SK-N-SH treated with all-trans-retinoic acid at 6 μM for 48 hours (cell line): ENCODE results near the gene MVB12B.

Experiments
- ATAC-seq: fragments of 200-7000 bp; cut with Tn5 transposase; 3 replicates; pipeline ENCODE4 v1.9.1; 2020; ENCODE audit warnings: mild to moderate bottlenecking, moderate library complexity
- ARNTL ChIP-seq: fragments of 450-650 bp; formaldehyde crosslinking; IDR thresholded peaks from 2 replicates; pipeline ENCODE4 v1.5.0; 2020; ENCODE audit warnings: low read depth, mild to moderate bottlenecking, moderate library complexity, borderline replicate concordance
- BACH2 ChIP-seq: fragments of 250-450 bp; sonication (Bioruptor Pico); IDR thresholded peaks from 2 replicates; pipeline ENCODE4 v1.9.0; 2021; ENCODE audit warnings: mild to moderate bottlenecking, borderline replicate concordance
- CSDC2 ChIP-seq: fragments of 250-450 bp; sonication (Bioruptor Pico); IDR thresholded peaks from 2 replicates; pipeline ENCODE4 v1.5.0; 2020; ENCODE audit warnings: mild to moderate bottlenecking, moderate library complexity
- CSRNP3 ChIP-seq: fragments of 250-450 bp; sonication (Bioruptor Pico); IDR thresholded peaks from 2 replicates; pipeline ENCODE4 v1.5.1; 2021; ENCODE audit warnings: mild to moderate bottlenecking, moderate library complexity
- ESRRG ChIP-seq: fragments of 250-450 bp; sonication (Bioruptor Pico); IDR thresholded peaks from 2 replicates; pipeline ENCODE4 v1.6.1; 2021; ENCODE audit warnings: mild to moderate bottlenecking
- GLIS3 ChIP-seq: fragments of 250-450 bp; sonication (Bioruptor Pico); IDR thresholded peaks from 2 replicates; pipeline ENCODE4 v1.5.0; 2020; ENCODE audit warnings: mild to moderate bottlenecking, moderate library complexity
- OSR1 ChIP-seq: fragments of 250-450 bp; sonication (Bioruptor Pico); IDR thresholded peaks from 2 replicates; pipeline ENCODE4 v1.8.0; 2022; ENCODE audit warnings: moderate library complexity, mild to moderate bottlenecking, inconsistent platforms
- PATZ1 ChIP-seq: fragments of 250-450 bp; sonication (Bioruptor Pico); IDR thresholded peaks from 2 replicates; pipeline ENCODE4 v1.8.0; 2020; ENCODE audit warnings: mild to moderate bottlenecking, moderate library complexity, borderline replicate concordance
- PPARA ChIP-seq: fragments of 250-450 bp; sonication (Bioruptor Pico); IDR thresholded peaks from 2 replicates; pipeline ENCODE4 v1.5.0; 2020; ENCODE audit warnings: mild to moderate bottlenecking, borderline replicate concordance
- RARB ChIP-seq: fragments of 250-450 bp; sonication (Bioruptor Pico); IDR thresholded peaks from 2 replicates; pipeline ENCODE4 v1.8.0; 2021; ENCODE audit warnings: mild to moderate bottlenecking, moderate library complexity
- SNAI2 ChIP-seq: fragments of 250-450 bp; sonication (Bioruptor Pico); IDR thresholded peaks from 2 replicates; pipeline ENCODE4 v1.5.0; 2020; ENCODE audit warnings: mild to moderate bottlenecking, moderate library complexity
- TOX ChIP-seq: fragments of 250-450 bp; sonication (Bioruptor Pico); IDR thresholded peaks from 2 replicates; pipeline ENCODE4 v1.8.0; 2021; ENCODE audit warnings: mild to moderate bottlenecking, moderate library complexity, borderline replicate concordance
- TSHZ2 ChIP-seq: fragments of 250-450 bp; sonication (Bioruptor Pico); IDR thresholded peaks from 2 replicates; pipeline ENCODE4 v1.5.0; 2020; ENCODE audit warnings: mild to moderate bottlenecking, moderate library complexity
- ZC3H10 ChIP-seq: fragments of 250-450 bp; sonication (Bioruptor Pico); IDR thresholded peaks from 2 replicates; pipeline ENCODE4 v1.5.1; 2021; ENCODE audit warnings: mild to moderate bottlenecking, moderate library complexity
- ZFP3 ChIP-seq: fragments of 250-450 bp; sonication (Bioruptor Pico); IDR thresholded peaks from 2 replicates; pipeline ENCODE4 v1.5.0; 2020; ENCODE audit warnings: mild to moderate bottlenecking, moderate library complexity
- ZFP30 ChIP-seq: fragments of 450-650 bp; formaldehyde crosslinking; IDR thresholded peaks from 2 replicates; pipeline ENCODE4 v1.5.0; 2022; ENCODE audit warnings: mild to moderate bottlenecking, moderate library complexity
- ZNF565 ChIP-seq: fragments of 450-650 bp; formaldehyde crosslinking; conservative IDR thresholded peaks from 2 replicates; pipeline ENCODE4 v1.5.0; 2020; ENCODE audit warnings: low read depth, mild to moderate bottlenecking, moderate library complexity
- ZNF70 ChIP-seq: fragments of 450-650 bp; formaldehyde crosslinking; IDR thresholded peaks from 2 replicates; pipeline ENCODE4 v1.5.0; 2020; ENCODE audit warnings: mild to moderate bottlenecking, moderate library complexity
- ZNF8 ChIP-seq: fragments of 450-650 bp; formaldehyde crosslinking; IDR thresholded peaks from 2 replicates; pipeline ENCODE4 v1.5.0; 2020; ENCODE audit warnings: mild to moderate bottlenecking, moderate library complexity
- TF ChIP-seq, protein P1 (sequence below): fragments of 250-450 bp; sonication (Bioruptor Pico); IDR thresholded peaks from 2 replicates; pipeline ENCODE4 v1.5.1; 2020; ENCODE audit warnings: low read depth, mild to moderate bottlenecking, moderate library complexity
- TF ChIP-seq, protein P2 (sequence below): fragments of 250-450 bp; sonication (Bioruptor Pico); IDR thresholded peaks from 2 replicates; pipeline ENCODE4 v1.8.0; 2021; ENCODE audit warnings: low read depth, mild to moderate bottlenecking, moderate library complexity, borderline replicate concordance

MVB12B gene

GRCh38 chr9:126357074-126357473 is 30.4 kb downstream of the MVB12B start:
- ATAC-seq, result no peak
- TF ChIP-seq TOX (CRISPR knock-in tag), result no peak
- TF ChIP-seq OSR1 (CRISPR knock-in tag), result no peak
- TF ChIP-seq, protein P1, sequence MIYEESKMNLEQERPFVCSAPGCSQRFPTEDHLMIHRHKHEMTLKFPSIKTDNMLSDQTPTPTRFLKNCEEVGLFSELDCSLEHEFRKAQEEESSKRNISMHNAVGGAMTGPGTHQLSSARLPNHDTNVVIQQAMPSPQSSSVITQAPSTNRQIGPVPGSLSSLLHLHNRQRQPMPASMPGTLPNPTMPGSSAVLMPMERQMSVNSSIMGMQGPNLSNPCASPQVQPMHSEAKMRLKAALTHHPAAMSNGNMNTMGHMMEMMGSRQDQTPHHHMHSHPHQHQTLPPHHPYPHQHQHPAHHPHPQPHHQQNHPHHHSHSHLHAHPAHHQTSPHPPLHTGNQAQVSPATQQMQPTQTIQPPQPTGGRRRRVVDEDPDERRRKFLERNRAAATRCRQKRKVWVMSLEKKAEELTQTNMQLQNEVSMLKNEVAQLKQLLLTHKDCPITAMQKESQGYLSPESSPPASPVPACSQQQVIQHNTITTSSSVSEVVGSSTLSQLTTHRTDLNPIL (CRISPR knock-in tag), result no peak

- TF ChIP-seq BACH2 (CRISPR knock-in tag), result no peak
- TF ChIP-seq, protein P1 (CRISPR knock-in tag), result no peak
- TF ChIP-seq TSHZ2, result no peak
- TF ChIP-seq SNAI2 (CRISPR knock-in tag), result no peak
- no peak for TF ChIP-seq TOX (CRISPR knock-in tag)
- TF ChIP-seq ZNF8 (CRISPR knock-in tag), result no peak
- TF ChIP-seq PPARA (CRISPR knock-in tag), result no peak
- TF ChIP-seq CSDC2 (CRISPR knock-in tag), result no peak
- TF ChIP-seq, protein P2, sequence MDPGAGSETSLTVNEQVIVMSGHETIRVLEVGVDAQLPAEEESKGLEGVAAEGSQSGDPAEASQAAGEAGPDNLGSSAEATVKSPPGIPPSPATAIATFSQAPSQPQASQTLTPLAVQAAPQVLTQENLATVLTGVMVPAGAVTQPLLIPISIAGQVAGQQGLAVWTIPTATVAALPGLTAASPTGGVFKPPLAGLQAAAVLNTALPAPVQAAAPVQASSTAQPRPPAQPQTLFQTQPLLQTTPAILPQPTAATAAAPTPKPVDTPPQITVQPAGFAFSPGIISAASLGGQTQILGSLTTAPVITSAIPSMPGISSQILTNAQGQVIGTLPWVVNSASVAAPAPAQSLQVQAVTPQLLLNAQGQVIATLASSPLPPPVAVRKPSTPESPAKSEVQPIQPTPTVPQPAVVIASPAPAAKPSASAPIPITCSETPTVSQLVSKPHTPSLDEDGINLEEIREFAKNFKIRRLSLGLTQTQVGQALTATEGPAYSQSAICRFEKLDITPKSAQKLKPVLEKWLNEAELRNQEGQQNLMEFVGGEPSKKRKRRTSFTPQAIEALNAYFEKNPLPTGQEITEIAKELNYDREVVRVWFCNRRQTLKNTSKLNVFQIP, result no peak
- TF ChIP-seq ZNF70 (CRISPR knock-in tag), result no peak
- TF ChIP-seq ARNTL (CRISPR knock-in tag), result no peak
- TF ChIP-seq PATZ1 (CRISPR knock-in tag), result no peak
- no peak for TF ChIP-seq GLIS3
- no peak for TF ChIP-seq ZNF565 (CRISPR knock-in tag)
- TF ChIP-seq OSR1 (CRISPR knock-in tag), result no peak
- no peak for TF ChIP-seq ZFP30 (CRISPR knock-in tag)
- TF ChIP-seq RARB, result no peak
- TF ChIP-seq, all 23 proteins: peak for 0
- no peak for ATAC-seq
Measured at GRCh38 chr9:126360073-126360472, 33.4 kb downstream of the MVB12B start.

DNA sequence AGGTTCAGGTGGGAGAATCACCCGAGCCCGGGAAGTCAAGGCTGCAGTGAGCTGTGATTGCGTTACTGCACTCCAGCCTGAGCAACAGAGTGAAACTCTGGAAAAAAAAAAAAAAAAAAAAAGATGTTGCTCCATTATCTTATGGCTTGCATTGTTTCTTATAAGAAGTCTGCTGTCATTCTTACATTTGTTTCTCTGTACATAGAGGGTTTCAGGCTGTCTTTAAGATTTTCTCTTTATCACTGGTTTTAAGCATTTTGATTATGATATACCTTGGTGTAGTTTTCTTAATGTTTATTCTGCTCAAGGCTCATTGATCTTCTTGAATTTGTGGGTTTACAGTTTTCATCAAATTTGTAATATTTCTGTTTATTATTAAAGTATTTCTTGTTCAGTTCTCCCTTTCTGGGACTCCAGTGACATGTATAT is 35.2 kb downstream of the MVB12B start:
- TF ChIP-seq RARB (no peak), OSR1 (CRISPR knock-in tag) (no peak), SNAI2 (CRISPR knock-in tag) (no peak), ZC3H10 (CRISPR knock-in tag) (no peak), BACH2 (CRISPR knock-in tag) (no peak), ESRRG (CRISPR knock-in tag) (no peak), CSDC2 (CRISPR knock-in tag) (no peak), PPARA (CRISPR knock-in tag) (no peak), ZNF70 (CRISPR knock-in tag) (no peak), CSRNP3 (no peak), GLIS3 (no peak), ZNF8 (CRISPR knock-in tag) (no peak), ZFP3 (CRISPR knock-in tag) (no peak)
- TF ChIP-seq, all 23 proteins: peak for 0
- no peak for ATAC-seq
